ENCODE results near the gene PDCD2L.

PDCD2L gene

DNA sequence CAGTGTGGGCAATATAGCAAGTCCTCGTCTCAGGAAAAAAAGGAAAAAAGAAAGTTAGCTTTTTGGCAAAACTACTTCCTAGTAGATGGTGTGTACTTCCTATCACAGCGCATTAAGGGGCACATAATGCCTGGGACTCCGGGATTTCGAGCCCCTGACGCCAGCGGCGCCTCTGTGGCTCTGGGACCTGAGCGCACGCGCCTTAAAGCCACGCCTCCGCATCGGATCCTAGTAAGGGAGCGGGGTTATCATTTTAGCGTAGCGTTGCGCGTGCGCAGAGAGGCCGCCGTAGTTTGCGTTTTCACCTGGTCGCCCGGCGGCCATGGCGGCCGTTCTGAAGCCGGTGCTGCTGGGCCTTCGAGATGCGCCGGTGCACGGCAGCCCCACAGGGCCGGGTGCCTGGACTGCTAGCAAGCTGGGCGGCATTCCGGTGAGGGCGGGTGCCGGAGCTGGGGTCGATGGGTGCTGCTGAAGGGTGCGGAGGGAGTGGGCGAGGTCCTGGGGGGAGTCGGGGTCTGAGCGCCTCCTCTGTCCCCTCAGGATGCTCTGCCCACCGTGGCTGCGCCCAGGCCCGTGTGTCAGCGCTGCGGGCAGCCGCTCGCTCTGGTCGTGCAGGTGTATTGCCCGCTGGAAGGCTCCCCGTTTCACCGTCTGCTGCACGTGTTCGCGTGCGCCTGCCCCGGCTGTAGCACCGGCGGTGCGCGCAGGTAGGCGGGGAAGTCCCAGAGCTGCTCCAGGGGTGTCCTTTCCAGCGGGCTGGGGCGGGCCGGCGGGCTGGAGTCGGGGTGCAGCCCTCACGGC is at the start of gene PDCD2L:
Gene PDCD2L, plus strand, starts transcription at position 291 of the 801 bp plus-strand sequence. Its CDS starts 32 bp downstream, at position 323.
- H3K4me3 Mint-ChIP-seq = peak within 1 kb of the TSS; percentile 84
- DNase-seq = peak; percentile 96
- peaks cover 30% of the 10 kb centered on the region for H3K4me1 Mint-ChIP-seq
- H3K27ac Mint-ChIP-seq = peak within 1 kb of the TSS; percentile 77
- ATAC-seq = peak; percentile 92
- H3K27me3 Mint-ChIP-seq = no peaks in the 10 kb centered on the region
- peaks cover 37% of the 10 kb centered on the region for H3K36me3 Mint-ChIP-seq (ENCODE audit: low read depth)
- H3K9me3 Mint-ChIP-seq = no peaks in the 10 kb centered on the region

- H3K4me1 Mint-ChIP-seq = peaks cover 35% of the 10 kb centered on the region
- no peak overlapping the region for H3K27ac Mint-ChIP-seq
- no peak for ATAC-seq
- no peak for DNase-seq
- peaks cover 3% of the 10 kb centered on the region for H3K27me3 Mint-ChIP-seq
- no peak overlapping the region for H3K4me3 Mint-ChIP-seq
- H3K36me3 Mint-ChIP-seq (ENCODE audit: low read depth) = peaks cover 6% of the 10 kb centered on the region
- H3K9me3 Mint-ChIP-seq = no peaks in the 10 kb centered on the region
Observed at GRCh38 chr19:34355201-34355600, 49.0 kb upstream of the PDCD2L start.

DNA sequence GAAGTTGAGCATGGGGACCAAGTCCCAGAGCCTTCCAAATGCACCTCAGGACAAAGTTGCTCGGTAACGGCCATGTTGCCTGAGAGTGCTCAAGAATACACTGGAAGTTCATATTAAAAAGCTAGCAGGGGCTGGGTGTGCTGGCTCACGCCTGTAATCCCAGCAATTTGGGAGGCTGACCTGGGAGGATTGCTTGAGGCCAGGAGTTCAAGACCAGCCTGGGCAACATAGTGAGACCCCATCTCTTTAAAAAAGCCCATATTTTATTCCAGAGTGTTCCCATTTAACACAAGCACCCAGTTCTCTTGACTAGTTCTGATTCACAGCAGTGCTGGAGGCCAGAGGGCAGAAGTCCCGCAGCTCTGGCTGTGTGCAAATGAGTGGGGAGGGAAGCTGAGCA is 47.3 kb upstream of the PDCD2L start:
- no peak overlapping the region for H3K4me3 Mint-ChIP-seq
- H3K27me3 Mint-ChIP-seq = peaks cover 3% of the 10 kb centered on the region
- peaks cover 6% of the 10 kb centered on the region for H3K36me3 Mint-ChIP-seq (ENCODE audit: low read depth)
- H3K27ac Mint-ChIP-seq = no peak overlapping the region
- no peak for ATAC-seq
- H3K4me1 Mint-ChIP-seq = peaks cover 27% of the 10 kb centered on the region
- DNase-seq = no peak
- H3K9me3 Mint-ChIP-seq = no peaks in the 10 kb centered on the region

DNA sequence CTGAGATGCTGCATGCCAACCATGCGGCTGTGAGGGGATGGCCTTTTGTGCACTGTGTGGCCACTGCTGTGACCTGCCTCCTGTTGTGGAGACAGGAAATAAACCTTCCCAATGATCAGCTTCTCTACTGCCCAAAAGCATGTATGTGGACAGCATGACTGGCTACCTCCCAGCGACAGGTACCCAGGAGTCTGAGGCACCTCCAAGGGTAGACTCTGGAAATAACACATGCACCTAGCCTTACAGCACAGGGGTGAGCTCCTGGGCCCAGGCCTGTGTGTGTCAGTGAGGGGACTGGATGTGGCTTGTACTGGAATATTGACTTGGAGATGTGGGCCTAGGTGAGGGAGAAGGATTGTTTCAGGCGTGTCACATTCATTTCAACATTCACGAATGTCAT is 46.8 kb upstream of the PDCD2L start:
- DNase-seq = no peak
- Mint-ChIP-seq H3K27me3 (peaks cover 3% of the 10 kb centered on the region), H3K4me1 (peaks cover 27% of the 10 kb centered on the region), H3K4me3 (no peak overlapping the region), H3K9me3 (no peaks in the 10 kb centered on the region), H3K27ac (peak overlapping the region; percentile 32), H3K36me3 (ENCODE audit: low read depth) (peaks cover 6% of the 10 kb centered on the region)
- ATAC-seq = no peak

GRCh38 chr19:34359140-34359953 is 44.9 kb upstream of the PDCD2L start:
- ATAC-seq = peak; percentile 93
- DNase-seq = peak; percentile 100
- H3K27me3 Mint-ChIP-seq = peaks cover 3% of the 10 kb centered on the region
- H3K36me3 Mint-ChIP-seq (ENCODE audit: low read depth) = peaks cover 6% of the 10 kb centered on the region
- H3K9me3 Mint-ChIP-seq = no peaks in the 10 kb centered on the region
- H3K4me3 Mint-ChIP-seq = peak overlapping the region; percentile 78
- H3K4me1 Mint-ChIP-seq = peaks cover 35% of the 10 kb centered on the region
- H3K27ac Mint-ChIP-seq = peak overlapping the region; percentile 91

- Mint-ChIP-seq H3K4me1 (peaks cover 39% of the 10 kb centered on the region), H3K36me3 (ENCODE audit: low read depth) (peaks cover 6% of the 10 kb centered on the region), H3K27ac (peak overlapping the region; percentile 91), H3K27me3 (peaks cover 3% of the 10 kb centered on the region), H3K9me3 (no peaks in the 10 kb centered on the region), H3K4me3 (peak overlapping the region; percentile 78)
- DNase-seq (no peak), ATAC-seq (no peak)
Observed at GRCh38 chr19:34359954-34360315, 44.3 kb upstream of the PDCD2L start.

DNA sequence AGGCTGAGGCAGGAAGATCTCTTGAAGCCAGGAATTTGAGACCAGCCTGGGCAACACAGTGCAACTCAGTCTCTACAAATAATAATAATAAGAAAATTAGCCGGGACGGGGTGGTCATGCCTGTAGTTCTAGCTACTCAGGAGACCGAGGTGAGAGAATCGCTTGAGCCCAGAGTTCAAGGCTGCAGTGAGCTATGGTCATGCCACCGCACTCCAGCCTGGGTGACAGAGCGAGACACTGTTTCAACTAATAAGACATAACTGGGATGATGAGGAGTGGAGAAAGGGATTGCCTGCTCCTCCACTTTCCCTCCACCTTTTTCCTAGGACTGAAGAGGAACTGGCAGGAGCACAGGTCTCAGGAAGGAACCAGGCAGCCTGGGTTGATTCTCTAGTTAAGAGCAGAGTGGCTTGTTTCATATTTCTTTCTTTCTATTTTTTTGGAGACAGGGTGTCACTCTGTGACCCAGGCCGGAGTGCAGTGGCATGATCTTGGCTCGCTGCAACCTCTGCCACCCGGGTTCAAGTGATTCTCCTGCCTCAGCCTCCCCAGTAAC is 43.8 kb upstream of the PDCD2L start:
- H3K27me3 Mint-ChIP-seq = peaks cover 3% of the 10 kb centered on the region
- peaks cover 6% of the 10 kb centered on the region for H3K36me3 Mint-ChIP-seq (ENCODE audit: low read depth)
- peak overlapping the region; percentile 78 for H3K4me3 Mint-ChIP-seq
- peaks cover 39% of the 10 kb centered on the region for H3K4me1 Mint-ChIP-seq
- peak overlapping the region; percentile 18 for H3K27ac Mint-ChIP-seq
- no peaks in the 10 kb centered on the region for H3K9me3 Mint-ChIP-seq
- ATAC-seq = no peak
- no peak for DNase-seq

DNA sequence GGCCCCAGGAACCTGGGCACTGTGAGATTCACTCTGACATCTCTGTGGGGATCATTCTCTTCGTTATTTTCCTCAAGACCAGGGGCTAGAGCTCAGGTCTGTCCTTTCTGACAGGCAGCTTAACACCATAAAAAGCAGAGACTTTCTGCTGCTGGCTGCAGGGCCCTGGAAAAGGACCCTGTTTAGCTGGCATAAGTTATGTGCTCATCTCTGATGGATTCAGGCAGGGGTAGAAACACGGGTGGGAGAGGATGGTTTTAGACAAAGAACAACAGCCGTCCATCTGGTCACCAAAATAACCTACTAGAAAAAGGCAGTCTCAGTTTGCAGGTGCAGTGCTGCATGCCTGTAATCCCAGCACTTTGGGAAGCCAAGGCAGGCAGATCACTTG is 41.5 kb upstream of the PDCD2L start:
- H3K27ac Mint-ChIP-seq = peak overlapping the region; percentile 14
- ATAC-seq = no peak
- H3K4me1 Mint-ChIP-seq = peaks cover 57% of the 10 kb centered on the region
- H3K27me3 Mint-ChIP-seq = peaks cover 3% of the 10 kb centered on the region
- no peak overlapping the region for H3K4me3 Mint-ChIP-seq
- H3K9me3 Mint-ChIP-seq = no peaks in the 10 kb centered on the region
- DNase-seq = no peak
- peaks cover 27% of the 10 kb centered on the region for H3K36me3 Mint-ChIP-seq (ENCODE audit: low read depth)

GRCh38 chr19:34363094-34363493 is 41.1 kb upstream of the PDCD2L start:
- ATAC-seq (no peak), DNase-seq (no peak)
- Mint-ChIP-seq H3K27me3 (peaks cover 3% of the 10 kb centered on the region), H3K27ac (peak overlapping the region; percentile 14), H3K9me3 (no peaks in the 10 kb centered on the region), H3K36me3 (ENCODE audit: low read depth) (peaks cover 32% of the 10 kb centered on the region), H3K4me1 (peaks cover 57% of the 10 kb centered on the region), H3K4me3 (peak overlapping the region; percentile 15)

- ATAC-seq (no peak), DNase-seq (no peak)
- Mint-ChIP-seq H3K4me1 (peaks cover 53% of the 10 kb centered on the region), H3K4me3 (peak overlapping the region; percentile 99), H3K36me3 (ENCODE audit: low read depth) (peaks cover 33% of the 10 kb centered on the region), H3K27me3 (peaks cover 3% of the 10 kb centered on the region), H3K9me3 (no peaks in the 10 kb centered on the region), H3K27ac (no peak overlapping the region)
Observed at GRCh38 chr19:34363930-34364329, 40.3 kb upstream of the PDCD2L start.

DNA sequence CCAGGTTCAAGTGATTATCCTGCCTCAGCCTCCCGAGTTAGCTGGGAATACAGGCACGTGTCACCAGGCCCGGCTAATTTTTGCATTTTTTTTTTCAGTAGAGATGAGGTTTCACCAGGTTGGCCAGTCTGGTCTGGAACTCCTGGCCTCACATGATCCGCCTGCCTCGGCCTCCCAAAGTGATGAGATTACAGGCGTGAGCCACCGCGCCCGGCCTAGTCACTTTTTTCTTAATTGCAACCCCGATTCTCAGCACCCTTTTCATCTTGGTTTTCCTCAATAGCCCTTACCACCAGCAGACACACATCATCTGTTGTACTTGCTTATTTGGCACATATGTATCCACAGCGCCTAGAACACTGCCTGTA is 39.8 kb upstream of the PDCD2L start:
- Mint-ChIP-seq H3K27ac (peak overlapping the region; percentile 84), H3K9me3 (no peaks in the 10 kb centered on the region), H3K4me3 (peak overlapping the region; percentile 99), H3K27me3 (no peaks in the 10 kb centered on the region), H3K36me3 (ENCODE audit: low read depth) (peaks cover 33% of the 10 kb centered on the region), H3K4me1 (peaks cover 49% of the 10 kb centered on the region)
- ATAC-seq (no peak), DNase-seq (no peak)

DNA sequence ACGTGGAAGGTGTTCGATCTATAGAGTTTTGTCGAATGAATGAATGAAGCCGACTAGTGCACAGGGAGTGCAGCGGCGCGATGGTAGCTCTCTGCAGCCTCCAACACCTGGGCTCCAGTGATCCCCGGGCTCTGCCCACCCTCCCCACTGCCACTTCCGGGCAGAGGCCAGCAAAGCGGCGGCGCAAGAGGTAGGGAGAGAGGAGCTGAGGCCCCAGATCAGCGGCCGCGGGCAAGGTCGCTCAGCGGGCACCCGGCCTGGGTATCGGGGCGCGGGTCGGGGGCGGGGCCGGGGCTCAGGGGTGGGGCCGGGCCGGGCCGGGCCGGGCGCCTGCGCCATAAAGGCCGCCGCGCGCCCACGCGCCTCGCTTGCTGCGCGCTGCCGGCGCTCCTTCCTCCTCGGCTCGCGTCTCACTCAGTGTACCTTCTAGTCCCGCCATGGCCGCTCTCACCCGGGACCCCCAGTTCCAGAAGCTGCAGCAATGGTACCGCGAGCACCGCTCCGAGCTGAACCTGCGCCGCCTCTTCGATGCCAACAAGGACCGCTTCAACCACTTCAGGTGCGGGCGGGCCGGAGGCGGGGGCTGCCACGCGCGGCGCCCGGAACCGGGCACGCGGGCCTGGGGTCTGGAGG is 39.3 kb upstream of the PDCD2L start, which contains the start of gene GPI:
Gene GPI, plus strand, starts transcription at position 367 of the 633 bp plus-strand sequence. Its CDS starts 71 bp downstream, at position 438.
- Mint-ChIP-seq H3K36me3 (ENCODE audit: low read depth) (peaks cover 37% of the 10 kb centered on the region), H3K9me3 (no peaks in the 10 kb centered on the region), H3K27me3 (no peaks in the 10 kb centered on the region), H3K4me1 (peaks cover 46% of the 10 kb centered on the region), H3K27ac (peak within 1 kb of the TSS; percentile 92), H3K4me3 (peak within 1 kb of the TSS; percentile 99)
- DNase-seq (peak; percentile 78), ATAC-seq (peak; percentile 82)

DNA sequence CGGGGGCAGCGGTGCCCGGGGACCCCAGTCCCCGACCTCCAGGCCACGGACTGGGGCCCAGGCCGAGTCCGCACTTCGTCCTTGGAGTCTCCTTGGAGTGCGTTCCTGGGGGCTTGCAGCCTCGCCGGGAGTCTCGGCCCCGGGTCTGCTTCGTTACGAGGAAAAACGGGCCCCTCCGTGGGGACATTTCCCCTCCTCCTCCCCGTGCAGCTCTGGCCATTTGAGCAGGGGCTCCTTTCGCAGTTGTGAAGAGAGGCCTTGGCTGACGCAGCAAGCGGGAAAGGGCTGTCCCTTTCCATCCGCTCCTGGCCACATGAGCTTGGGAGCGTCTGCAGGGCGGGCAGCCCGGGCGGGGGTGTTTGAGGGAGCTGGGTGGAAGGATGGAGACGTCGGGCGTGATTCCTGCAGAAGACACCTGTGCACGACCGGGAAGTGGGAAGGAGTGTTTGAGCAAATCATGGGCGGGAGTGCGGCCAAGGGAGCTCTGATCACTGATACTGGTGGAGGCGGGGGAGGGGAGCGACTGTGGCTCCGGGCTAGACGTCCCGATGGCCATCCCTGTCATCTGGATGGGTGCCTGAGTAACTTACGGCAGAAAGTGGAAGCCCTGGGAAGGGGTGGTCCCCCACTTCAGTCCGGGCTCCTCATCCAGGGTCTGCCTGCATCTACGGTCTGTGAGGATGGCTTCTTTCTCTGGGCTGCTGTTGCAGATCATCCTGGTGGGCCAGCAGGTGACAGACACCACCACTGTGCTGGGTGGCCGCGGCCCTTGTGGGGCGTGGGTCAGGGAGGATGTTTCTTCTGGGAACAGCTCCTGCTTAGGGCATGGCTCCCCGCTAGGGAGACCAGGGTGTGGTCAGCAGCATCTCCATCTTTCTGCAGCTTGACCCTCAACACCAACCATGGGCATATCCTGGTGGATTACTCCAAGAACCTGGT is 38.5 kb upstream of the PDCD2L start:
- no peak for DNase-seq
- Mint-ChIP-seq H3K9me3 (no peaks in the 10 kb centered on the region), H3K27ac (peak overlapping the region; percentile 92), H3K4me3 (peak overlapping the region; percentile 99), H3K27me3 (no peaks in the 10 kb centered on the region), H3K4me1 (peaks cover 47% of the 10 kb centered on the region), H3K36me3 (ENCODE audit: low read depth) (peaks cover 43% of the 10 kb centered on the region)
- ATAC-seq = no peak

All from activated naive CD8-positive, alpha-beta T cell treated with anti-CD3 and anti-CD28 coated beads, Interleukin-2, amount 50 U/mL, for 24 hours (primary cell).